Nephron (organoid): ENCODE data around the gene MTM1.

Experiments used
- H3K27ac Mint-ChIP-seq, 3 experiments: 2 replicates each; pipeline ENCODE4 v1.8.0; 2020; ENCODE audit warnings: mixed read lengths in 3 of 3, mild to moderate bottlenecking in 2 of 3, moderate library complexity in 1 of 3
- H3K27me3 Mint-ChIP-seq: 2 replicates; pipeline ENCODE4 v1.8.0; 2021; ENCODE audit warnings: low read depth, mild to moderate bottlenecking, moderate library complexity, mixed read lengths
- H3K36me3 Mint-ChIP-seq: 2 replicates; pipeline ENCODE4 v1.8.0; 2020; ENCODE audit warnings: low read depth, mixed read lengths
- H3K4me1 Mint-ChIP-seq: 2 replicates; pipeline ENCODE4 v1.8.0; 2020; ENCODE audit warnings: mixed read lengths
- H3K4me3 Mint-ChIP-seq, 3 experiments: 2 replicates each; pipeline ENCODE4 v1.8.0; 2020; ENCODE audit warnings: mild to moderate bottlenecking in 3 of 3, mixed read lengths in 3 of 3, moderate library complexity in 2 of 3
- H3K9me3 Mint-ChIP-seq: 2 replicates; pipeline ENCODE4 v1.8.0; 2020; ENCODE audit warnings: mixed read lengths
- TF ChIP-seq, protein P1 (sequence below), 3 experiments: fragments of 200-600 bp; sonication (generic); IDR thresholded peaks; one replicate each; pipeline ENCODE4 v1.5.0; 2021; ENCODE audit warnings: antibody characterized with exemption in 3 of 3; ENCODE audit not compliant: unreplicated experiment in 3 of 3

MTM1 gene

GRCh38 chrX:150564838-150565237, 3.6 kb upstream of the MTM1 start:
- H3K4me1 Mint-ChIP-seq = peaks cover 23% of the 10 kb centered on the region
- no peak overlapping the region for H3K4me3 Mint-ChIP-seq
- H3K27me3 Mint-ChIP-seq = no peaks in the 10 kb centered on the region

GRCh38 chrX:150565551-150565950, 2.9 kb upstream of the MTM1 start:
- H3K27me3 Mint-ChIP-seq = no peaks in the 10 kb centered on the region
- TF ChIP-seq, protein P1, sequence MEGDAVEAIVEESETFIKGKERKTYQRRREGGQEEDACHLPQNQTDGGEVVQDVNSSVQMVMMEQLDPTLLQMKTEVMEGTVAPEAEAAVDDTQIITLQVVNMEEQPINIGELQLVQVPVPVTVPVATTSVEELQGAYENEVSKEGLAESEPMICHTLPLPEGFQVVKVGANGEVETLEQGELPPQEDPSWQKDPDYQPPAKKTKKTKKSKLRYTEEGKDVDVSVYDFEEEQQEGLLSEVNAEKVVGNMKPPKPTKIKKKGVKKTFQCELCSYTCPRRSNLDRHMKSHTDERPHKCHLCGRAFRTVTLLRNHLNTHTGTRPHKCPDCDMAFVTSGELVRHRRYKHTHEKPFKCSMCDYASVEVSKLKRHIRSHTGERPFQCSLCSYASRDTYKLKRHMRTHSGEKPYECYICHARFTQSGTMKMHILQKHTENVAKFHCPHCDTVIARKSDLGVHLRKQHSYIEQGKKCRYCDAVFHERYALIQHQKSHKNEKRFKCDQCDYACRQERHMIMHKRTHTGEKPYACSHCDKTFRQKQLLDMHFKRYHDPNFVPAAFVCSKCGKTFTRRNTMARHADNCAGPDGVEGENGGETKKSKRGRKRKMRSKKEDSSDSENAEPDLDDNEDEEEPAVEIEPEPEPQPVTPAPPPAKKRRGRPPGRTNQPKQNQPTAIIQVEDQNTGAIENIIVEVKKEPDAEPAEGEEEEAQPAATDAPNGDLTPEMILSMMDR (IDR thresholded peaks at IDR 0.05; ENCODE audit: unreplicated experiment in 3 of 3) = no peak
- no peak overlapping the region for H3K27ac Mint-ChIP-seq
- H3K9me3 Mint-ChIP-seq = peaks cover 22% of the 10 kb centered on the region
- H3K4me3 Mint-ChIP-seq = no peak overlapping the region
- H3K36me3 Mint-ChIP-seq = no peaks in the 10 kb centered on the region
- peaks cover 22% of the 10 kb centered on the region for H3K4me1 Mint-ChIP-seq

More at GRCh38 chrX:150564838-150565237, 3.6 kb upstream of the MTM1 start:
- no peaks in the 10 kb centered on the region for H3K36me3 Mint-ChIP-seq
- H3K9me3 Mint-ChIP-seq = peaks cover 22% of the 10 kb centered on the region
- H3K27ac Mint-ChIP-seq = peak overlapping the region in 1 of 3 experiments; percentile 56
- TF ChIP-seq, protein P1 (IDR thresholded peaks at IDR 0.05; ENCODE audit: unreplicated experiment in 3 of 3) = no peak

- H3K27ac Mint-ChIP-seq = peak overlapping the region; percentile 64 to 84 (median 80)
- H3K27me3 Mint-ChIP-seq = no peaks in the 10 kb centered on the region
- H3K36me3 Mint-ChIP-seq = no peaks in the 10 kb centered on the region
- TF ChIP-seq, protein P1 (IDR thresholded peaks at IDR 0.05; ENCODE audit: unreplicated experiment in 3 of 3) = no peak
- peaks cover 18% of the 10 kb centered on the region for H3K9me3 Mint-ChIP-seq
- peak overlapping the region; percentile 34 to 71 (median 47) for H3K4me3 Mint-ChIP-seq
- peaks cover 22% of the 10 kb centered on the region for H3K4me1 Mint-ChIP-seq
Observed at GRCh38 chrX:150566734-150567182, 1.7 kb upstream of the MTM1 start.

DNA sequence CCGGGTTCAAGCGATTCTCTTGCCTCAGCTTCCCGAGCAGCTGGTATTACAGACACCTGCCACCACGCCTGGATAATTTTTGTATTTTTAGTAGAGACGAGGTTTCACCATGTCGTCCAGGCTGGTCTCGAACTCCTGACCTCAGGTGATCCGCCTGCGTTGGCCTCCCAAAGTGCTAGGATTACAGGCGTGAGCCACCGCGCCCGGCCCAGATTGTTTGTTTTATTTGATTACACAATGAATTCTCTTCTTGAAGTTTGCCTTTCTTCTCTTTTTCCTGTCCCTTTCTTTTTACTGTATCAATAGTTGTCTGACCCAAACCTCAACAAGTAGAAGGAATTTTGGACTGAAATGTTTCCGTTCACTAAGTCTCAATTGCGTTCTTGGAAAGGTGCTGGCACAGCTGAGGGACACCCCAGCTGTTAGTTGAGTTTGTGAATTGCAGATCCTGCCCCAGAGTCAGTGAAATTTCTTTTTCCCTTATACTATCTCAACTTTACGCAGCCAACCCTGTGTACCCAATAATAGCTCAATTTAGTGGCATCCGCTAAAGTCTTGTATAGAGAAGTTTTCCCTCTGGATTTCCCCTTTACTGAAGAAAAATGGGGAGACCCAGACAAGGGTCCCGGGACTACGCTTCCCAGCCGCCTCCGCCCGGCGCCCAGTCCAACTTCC, 639 bp upstream of the MTM1 start:
- Mint-ChIP-seq H3K4me3 (peak overlapping the region; percentile 75 to 87 (median 87)), H3K4me1 (peaks cover 25% of the 10 kb centered on the region), H3K36me3 (no peaks in the 10 kb centered on the region), H3K27ac (peak overlapping the region; percentile 73 to 97 (median 87)), H3K9me3 (peaks cover 13% of the 10 kb centered on the region), H3K27me3 (no peaks in the 10 kb centered on the region)
- TF ChIP-seq, protein P1 (IDR thresholded peaks at IDR 0.05; ENCODE audit: unreplicated experiment in 3 of 3) = no peak

GRCh38 chrX:150569155-150569477, 695 bp downstream of the MTM1 start:
- Mint-ChIP-seq H3K9me3 (peaks cover 8% of the 10 kb centered on the region), H3K27me3 (no peaks in the 10 kb centered on the region), H3K4me1 (peaks cover 27% of the 10 kb centered on the region), H3K36me3 (no peaks in the 10 kb centered on the region), H3K4me3 (peak overlapping the region; percentile 82 to 89 (median 88)), H3K27ac (peak overlapping the region in 2 of 3 experiments; percentile 51 to 81)
- TF ChIP-seq, protein P1 (IDR thresholded peaks at IDR 0.05; ENCODE audit: unreplicated experiment in 3 of 3) = no peak

- Mint-ChIP-seq H3K4me3 (peak overlapping the region; percentile 57 to 66 (median 59)), H3K4me1 (peaks cover 27% of the 10 kb centered on the region), H3K36me3 (no peaks in the 10 kb centered on the region), H3K27ac (no peak overlapping the region), H3K27me3 (no peaks in the 10 kb centered on the region), H3K9me3 (peaks cover 2% of the 10 kb centered on the region)
- TF ChIP-seq, protein P1 (IDR thresholded peaks at IDR 0.05; ENCODE audit: unreplicated experiment in 3 of 3) = no peak
Observed at GRCh38 chrX:150570512-150570911, 2.1 kb downstream of the MTM1 start.
